Mesothelial cell of epicardium (in vitro differentiated cells): ENCODE results near the gene NPBWR2. TPM values are rescaled to one million over a fixed set of nuclear protein-coding genes. Genes with fewer than 3 reads are reported as not detected.
A peak's percentile ranks its signal among the peaks of the same experiment; 100 is the strongest.

Experiments
- DNase-seq, 2 experiments: peaks; one replicate each; pipeline ENCODE4 v3.0.0; 2021; ENCODE audit warnings: low spot score in 2 of 2; ENCODE audit not compliant: unreplicated experiment in 2 of 2
- H3K27ac Mint-ChIP-seq: 2 replicates; pipeline ENCODE4 v1.8.0; 2021; ENCODE audit warnings: mixed read lengths
- H3K27me3 Mint-ChIP-seq: 2 replicates; pipeline ENCODE4 v1.8.0; 2021; ENCODE audit warnings: low read depth, mixed read lengths
- H3K36me3 Mint-ChIP-seq: 2 replicates; pipeline ENCODE4 v1.8.0; 2021; ENCODE audit warnings: mixed read lengths
- H3K4me1 Mint-ChIP-seq: 2 replicates; pipeline ENCODE4 v1.8.0; 2021; ENCODE audit warnings: mixed read lengths
- H3K4me3 Mint-ChIP-seq: 2 replicates; pipeline ENCODE4 v1.8.0; 2021; ENCODE audit warnings: mild to moderate bottlenecking, moderate library complexity, mixed read lengths
- H3K9me3 Mint-ChIP-seq: 2 replicates; pipeline ENCODE4 v1.8.0; 2021; ENCODE audit warnings: mixed read lengths
- CTCF ChIP-seq: fragments of 200-600 bp; sonication (generic); IDR thresholded peaks from one replicate; pipeline ENCODE4 v1.5.0; 2021; ENCODE audit warnings: antibody characterized with exemption; ENCODE audit not compliant: unreplicated experiment
- total RNA-seq: library from RNA; stranded (reverse); gene quantifications from 3 replicates; pipeline ENCODE4 v1.2.1, GENCODE V29; 2021

NPBWR2 gene
- total RNA-seq, 1 donor from 2014 or later = not detected

DNA sequence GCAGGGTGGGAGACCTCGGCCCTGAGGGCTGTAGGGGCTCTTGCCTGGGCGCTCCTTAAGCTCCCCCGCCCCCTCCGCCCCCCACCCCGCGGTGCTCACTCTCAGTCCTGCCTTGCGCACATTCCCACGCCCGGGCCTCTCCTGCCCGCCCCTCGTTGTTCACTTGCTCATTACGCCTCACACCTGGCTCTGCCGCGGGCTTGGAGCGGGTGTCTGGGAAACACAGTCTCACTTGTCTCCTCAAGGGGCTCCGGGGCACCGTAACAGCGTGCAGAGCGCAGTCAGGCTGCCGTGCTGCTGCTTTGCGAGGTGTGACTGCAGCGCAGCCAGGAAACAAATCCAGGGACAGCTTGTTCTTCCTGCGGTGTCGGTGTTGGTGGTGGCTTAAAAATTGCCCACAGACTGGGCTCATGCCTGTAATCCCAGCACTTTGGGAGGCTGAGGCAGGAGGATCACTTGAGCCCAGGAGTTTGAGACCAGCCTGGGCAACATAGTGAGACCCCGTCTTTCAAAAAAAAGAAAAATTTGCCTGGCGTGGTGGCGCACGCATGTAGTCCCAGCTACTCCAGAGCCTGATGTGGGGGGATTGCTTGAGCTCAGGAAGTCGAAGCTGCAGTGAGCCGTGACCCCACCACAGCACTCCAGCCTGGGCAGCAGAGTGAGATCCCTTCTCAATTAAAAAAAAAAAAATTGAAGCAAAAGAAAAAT, 4.6 kb downstream of the NPBWR2 start:
- Mint-ChIP-seq H3K36me3 (no peaks in the 10 kb centered on the region), H3K4me3 (peak overlapping the region; percentile 63), H3K9me3 (no peaks in the 10 kb centered on the region), H3K4me1 (peaks cover 2% of the 10 kb centered on the region), H3K27me3 (peaks cover 60% of the 10 kb centered on the region), H3K27ac (no peak overlapping the region)
- no peak for DNase-seq
- no peak for TF ChIP-seq CTCF

DNA sequence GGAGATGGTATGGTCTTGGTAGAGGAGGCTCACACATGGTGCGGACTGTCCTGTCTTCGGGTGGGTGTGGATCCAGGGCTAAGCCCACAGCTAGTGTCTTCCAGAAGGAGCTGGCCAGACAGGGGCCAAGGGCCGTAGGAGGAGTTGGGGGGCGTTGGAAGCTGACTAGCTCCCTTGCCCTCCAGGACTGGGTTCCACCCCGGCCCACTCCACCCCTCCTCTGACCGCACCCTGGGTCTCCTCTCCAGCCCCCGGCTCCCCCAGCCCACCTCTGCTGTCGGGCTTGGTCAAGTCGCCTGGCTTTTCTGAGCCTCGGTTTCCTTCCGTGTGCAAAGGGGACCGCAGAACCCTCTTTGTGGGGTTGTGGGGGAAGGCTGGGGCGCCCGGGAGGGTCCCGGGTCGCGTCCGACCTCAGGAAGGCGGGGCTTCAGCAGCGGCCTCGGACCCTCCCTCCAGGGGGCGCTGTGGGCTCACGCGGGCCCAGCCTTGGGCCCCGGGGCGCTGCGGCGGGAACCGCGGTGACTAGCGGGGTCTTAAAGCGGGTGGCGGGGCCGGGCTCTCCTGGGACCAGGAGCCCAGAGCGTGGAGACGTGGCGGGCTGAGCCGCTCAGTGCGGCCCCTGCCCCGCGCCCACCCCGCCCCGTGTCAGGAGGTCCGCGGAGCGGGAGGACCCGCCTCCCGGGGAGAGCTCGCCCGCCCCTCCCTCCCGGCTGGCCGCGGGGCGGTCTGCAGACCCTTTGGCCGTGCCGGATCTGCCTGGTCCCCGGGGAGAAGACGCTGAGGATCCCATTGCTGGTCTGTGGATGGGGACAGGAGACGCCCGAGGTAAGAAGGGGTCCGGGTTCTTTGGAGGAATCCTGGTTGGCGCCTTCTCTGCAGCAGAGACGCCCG, 5.4 kb downstream of the NPBWR2 start:
- peaks cover 2% of the 10 kb centered on the region for H3K4me1 Mint-ChIP-seq
- peak; percentile 87 for TF ChIP-seq CTCF
- peaks cover 1% of the 10 kb centered on the region for H3K9me3 Mint-ChIP-seq

DNA sequence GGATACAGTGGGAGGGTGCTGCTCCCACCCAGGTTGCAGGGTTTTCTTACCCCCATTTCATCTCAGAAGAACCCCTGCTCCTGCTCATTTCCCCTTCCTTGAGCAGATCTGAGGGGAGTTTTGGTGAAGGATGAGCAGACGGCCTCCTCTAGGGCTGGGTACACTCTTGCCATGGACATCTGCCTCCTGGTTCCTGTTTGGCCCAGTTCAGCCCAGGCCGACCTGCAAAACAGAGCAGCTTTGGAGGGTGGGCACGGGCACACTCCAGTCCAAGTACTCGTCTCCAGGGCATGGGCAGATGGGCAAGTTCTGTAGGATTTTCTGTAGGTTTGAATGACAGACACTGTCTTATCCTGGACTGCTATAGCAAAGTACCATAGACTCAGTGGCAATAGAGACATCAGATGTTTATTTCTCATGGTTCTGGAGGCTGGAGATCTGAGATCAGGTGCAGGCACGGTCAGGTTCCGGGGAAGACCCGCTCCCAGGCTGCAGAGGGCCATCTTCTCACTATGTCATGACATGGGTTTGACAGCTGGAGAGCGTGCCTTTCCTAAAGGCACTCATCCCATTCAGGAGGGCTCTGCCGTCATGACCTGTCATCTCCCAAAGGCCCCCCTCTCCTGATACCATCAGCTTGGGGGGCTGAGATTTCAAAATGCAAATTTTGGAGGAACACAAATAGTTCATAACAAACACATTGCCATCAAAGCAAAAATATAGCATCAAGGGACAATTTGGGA, 6.2 kb downstream of the NPBWR2 start:
- peaks cover 2% of the 10 kb centered on the region for H3K4me1 Mint-ChIP-seq
- H3K36me3 Mint-ChIP-seq = no peaks in the 10 kb centered on the region

More for the DNA sequence above, 5.4 kb downstream of the NPBWR2 start:
- Mint-ChIP-seq H3K27ac (no peak overlapping the region), H3K4me3 (peak overlapping the region; percentile 54), H3K36me3 (no peaks in the 10 kb centered on the region), H3K27me3 (peaks cover 55% of the 10 kb centered on the region)
- DNase-seq = peak in 1 of 2 experiments; percentile 76

GRCh38 chr20:64100566-64100888, 6.8 kb downstream of the NPBWR2 start:
- no peak overlapping the region for H3K27ac Mint-ChIP-seq
- TF ChIP-seq CTCF = no peak
- H3K9me3 Mint-ChIP-seq = peaks cover 5% of the 10 kb centered on the region
- no peaks in the 10 kb centered on the region for H3K36me3 Mint-ChIP-seq
- no peak for DNase-seq
- peaks cover 44% of the 10 kb centered on the region for H3K27me3 Mint-ChIP-seq
- H3K4me1 Mint-ChIP-seq = peaks cover 2% of the 10 kb centered on the region
- H3K4me3 Mint-ChIP-seq = no peak overlapping the region

More for the DNA sequence above, 6.2 kb downstream of the NPBWR2 start:
- no peak for DNase-seq
- Mint-ChIP-seq H3K9me3 (peaks cover 5% of the 10 kb centered on the region), H3K27ac (no peak overlapping the region), H3K4me3 (peak overlapping the region; percentile 54), H3K27me3 (peaks cover 49% of the 10 kb centered on the region)
- no peak for TF ChIP-seq CTCF

DNA sequence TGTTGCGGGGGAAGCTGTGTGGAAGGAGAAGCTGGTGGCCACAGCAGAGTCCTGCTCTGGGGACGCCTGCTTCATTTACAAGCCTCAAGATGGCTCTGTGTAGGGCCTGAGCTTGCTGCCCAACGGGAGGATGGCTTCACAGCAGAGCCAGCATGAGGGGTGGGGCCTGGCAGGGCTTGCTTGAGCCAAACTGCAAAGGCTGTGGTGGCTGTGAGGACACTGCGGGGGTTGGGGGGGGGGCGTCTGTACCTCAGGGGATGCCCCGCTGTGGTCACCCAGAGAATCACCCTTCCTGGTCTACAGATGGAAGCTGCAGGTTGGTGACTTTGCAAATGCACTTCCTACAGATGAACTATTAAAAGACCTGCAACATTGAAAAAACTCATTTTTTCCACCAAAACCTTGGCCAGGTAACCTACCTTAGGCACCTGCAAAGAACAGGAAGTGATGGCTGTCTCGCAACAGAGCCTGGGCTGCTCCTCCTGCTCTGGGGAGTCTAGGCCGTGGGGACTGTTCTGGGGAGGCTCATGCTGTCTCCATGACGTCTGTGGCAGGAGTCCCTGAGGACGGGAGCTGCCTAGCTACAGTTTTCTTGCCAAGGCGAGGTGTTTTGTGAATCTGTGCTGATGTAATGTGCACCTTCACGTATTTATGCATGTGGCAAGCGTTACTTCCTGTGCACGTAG, 7.3 kb downstream of the NPBWR2 start:
- no peaks in the 10 kb centered on the region for H3K36me3 Mint-ChIP-seq
- H3K27me3 Mint-ChIP-seq = peaks cover 44% of the 10 kb centered on the region
- H3K9me3 Mint-ChIP-seq = peaks cover 5% of the 10 kb centered on the region
- no peak for DNase-seq
- no peak overlapping the region for H3K4me3 Mint-ChIP-seq
- no peak overlapping the region for H3K27ac Mint-ChIP-seq
- peaks cover 2% of the 10 kb centered on the region for H3K4me1 Mint-ChIP-seq
- no peak for TF ChIP-seq CTCF
